ENCODE results near the gene MIF4GD.
"Not testable (repeated sequence)": the region's sequence is repeated elsewhere in the genome, so short reads cannot be mapped to it uniquely, and the experiment has no call there.

The MIF4GD gene

GRCh38 chr17:75288770-75289114 lies 17.7 kb upstream of the MIF4GD start:
- no peaks in the 10 kb centered on the region for H3K4me1 ChIP-seq
- TF ChIP-seq, protein P1, sequence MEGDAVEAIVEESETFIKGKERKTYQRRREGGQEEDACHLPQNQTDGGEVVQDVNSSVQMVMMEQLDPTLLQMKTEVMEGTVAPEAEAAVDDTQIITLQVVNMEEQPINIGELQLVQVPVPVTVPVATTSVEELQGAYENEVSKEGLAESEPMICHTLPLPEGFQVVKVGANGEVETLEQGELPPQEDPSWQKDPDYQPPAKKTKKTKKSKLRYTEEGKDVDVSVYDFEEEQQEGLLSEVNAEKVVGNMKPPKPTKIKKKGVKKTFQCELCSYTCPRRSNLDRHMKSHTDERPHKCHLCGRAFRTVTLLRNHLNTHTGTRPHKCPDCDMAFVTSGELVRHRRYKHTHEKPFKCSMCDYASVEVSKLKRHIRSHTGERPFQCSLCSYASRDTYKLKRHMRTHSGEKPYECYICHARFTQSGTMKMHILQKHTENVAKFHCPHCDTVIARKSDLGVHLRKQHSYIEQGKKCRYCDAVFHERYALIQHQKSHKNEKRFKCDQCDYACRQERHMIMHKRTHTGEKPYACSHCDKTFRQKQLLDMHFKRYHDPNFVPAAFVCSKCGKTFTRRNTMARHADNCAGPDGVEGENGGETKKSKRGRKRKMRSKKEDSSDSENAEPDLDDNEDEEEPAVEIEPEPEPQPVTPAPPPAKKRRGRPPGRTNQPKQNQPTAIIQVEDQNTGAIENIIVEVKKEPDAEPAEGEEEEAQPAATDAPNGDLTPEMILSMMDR (IDR thresholded peaks at IDR 0.05), result no peak
- peak overlapping the region; percentile 96 for H2AFZ ChIP-seq
- H3K4me2 ChIP-seq (ENCODE audit: low read length), result peak overlapping the region; percentile 75
- no peaks in the 10 kb centered on the region for H3K27me3 ChIP-seq (ENCODE audit: control insufficient read depth, insufficient read depth, low read length)
- peak overlapping the region; percentile 83 for H3K27ac ChIP-seq
- peaks cover 3% of the 10 kb centered on the region for H3K79me2 ChIP-seq
- no peak overlapping the region for H3K9ac ChIP-seq
- H3K4me3 ChIP-seq (ENCODE audit: low read depth, low read length), result peak overlapping the region; percentile 65
- no peaks in the 10 kb centered on the region for H3K36me3 ChIP-seq (ENCODE audit: control insufficient read depth, insufficient read depth, low read length)
- H3K9me3 ChIP-seq (ENCODE audit: control insufficient read depth, low read length), result no peaks in the 10 kb centered on the region

- Histone ChIP-seq H3K4me2 (ENCODE audit: low read length) (peak overlapping the region; percentile 75), H3K4me1 (no peaks in the 10 kb centered on the region), H3K27ac (peak overlapping the region; percentile 83), H2AFZ (peak overlapping the region; percentile 96), H3K9ac (no peak overlapping the region), H3K4me3 (ENCODE audit: low read depth, low read length) (peak overlapping the region; percentile 65), H3K79me2 (peaks cover 3% of the 10 kb centered on the region), H3K9me3 (ENCODE audit: control insufficient read depth, low read length) (no peaks in the 10 kb centered on the region), H3K27me3 (ENCODE audit: control insufficient read depth, insufficient read depth, low read length) (no peaks in the 10 kb centered on the region), H3K36me3 (ENCODE audit: control insufficient read depth, insufficient read depth, low read length) (no peaks in the 10 kb centered on the region)
- TF ChIP-seq, protein P1 (IDR thresholded peaks at IDR 0.05), result no peak
Observed at GRCh38 chr17:75288359-75288758, 17.3 kb upstream of the MIF4GD start.

GRCh38 chr17:75287221-75287620 lies 16.2 kb upstream of the MIF4GD start:
- Histone ChIP-seq H3K4me1 (no peaks in the 10 kb centered on the region), H3K4me2 (ENCODE audit: low read length) (no peak overlapping the region), H3K27me3 (ENCODE audit: control insufficient read depth, insufficient read depth, low read length) (no peaks in the 10 kb centered on the region), H3K4me3 (ENCODE audit: low read depth, low read length) (no peak overlapping the region), H3K9me3 (ENCODE audit: control insufficient read depth, low read length) (no peaks in the 10 kb centered on the region), H2AFZ (no peak overlapping the region), H3K36me3 (ENCODE audit: control insufficient read depth, insufficient read depth, low read length) (no peaks in the 10 kb centered on the region), H3K27ac (no peak overlapping the region), H3K9ac (no peak overlapping the region), H3K79me2 (peaks cover 3% of the 10 kb centered on the region)
- TF ChIP-seq, protein P1 (IDR thresholded peaks at IDR 0.05), result no peak

GRCh38 chr17:75285123-75285522 lies 14.1 kb upstream of the MIF4GD start:
- TF ChIP-seq, protein P1 (IDR thresholded peaks at IDR 0.05), result no peak
- H3K9me3 ChIP-seq (ENCODE audit: control insufficient read depth, low read length), result no peaks in the 10 kb centered on the region
- H3K79me2 ChIP-seq, result peaks cover 3% of the 10 kb centered on the region
- no peak overlapping the region for H3K4me2 ChIP-seq (ENCODE audit: low read length)
- no peak overlapping the region for H3K27ac ChIP-seq
- H3K36me3 ChIP-seq (ENCODE audit: control insufficient read depth, insufficient read depth, low read length), result no peaks in the 10 kb centered on the region
- no peak overlapping the region for H3K4me3 ChIP-seq (ENCODE audit: low read depth, low read length)
- no peak overlapping the region for H2AFZ ChIP-seq
- no peaks in the 10 kb centered on the region for H3K27me3 ChIP-seq (ENCODE audit: control insufficient read depth, insufficient read depth, low read length)
- H3K9ac ChIP-seq, result no peak overlapping the region
- H3K4me1 ChIP-seq, result no peaks in the 10 kb centered on the region

DNA sequence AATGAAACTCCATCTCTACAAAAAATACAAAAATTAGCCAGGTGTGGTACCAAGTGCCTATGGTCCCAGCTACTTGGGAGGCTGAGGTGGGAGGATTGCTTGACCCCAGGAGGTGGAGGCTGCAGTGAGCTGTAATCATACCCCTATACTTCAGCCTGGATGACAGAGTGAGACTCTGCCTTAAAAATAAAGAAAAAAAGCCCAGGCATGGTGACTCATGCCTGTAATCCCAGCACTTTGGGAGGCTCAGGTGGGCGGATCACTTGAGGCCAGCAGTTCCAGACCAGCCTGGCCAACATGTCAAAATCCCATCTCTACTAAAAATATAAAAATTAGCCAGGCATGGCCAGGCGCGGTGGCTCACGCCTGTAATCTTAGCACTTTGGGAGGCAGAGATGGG lies 9.2 kb upstream of the MIF4GD start:
- H3K36me3 ChIP-seq (ENCODE audit: control insufficient read depth, insufficient read depth, low read length); H3K27me3 ChIP-seq (ENCODE audit: control insufficient read depth, insufficient read depth, low read length); H3K4me3 ChIP-seq (ENCODE audit: low read depth, low read length); H3K4me1 ChIP-seq; H3K4me2 ChIP-seq (ENCODE audit: low read length); H2AFZ ChIP-seq; H3K27ac ChIP-seq; H3K79me2 ChIP-seq; H3K9ac ChIP-seq; H3K9me3 ChIP-seq (ENCODE audit: control insufficient read depth, low read length): not testable (repeated sequence)

Data from parathyroid adenoma (tissue), 2 donors.